22Rv1 (cell line): ENCODE measurements around the gene ACLY.

Experiments
- ZFX ChIP-seq: fragments of 450-650 bp; IDR thresholded peaks from 2 replicates; pipeline ENCODE4 v1.6.1; 2017; ENCODE audit warnings: antibody characterized with exemption, borderline replicate concordance
- TF ChIP-seq, protein P1 (sequence below): fragments of 450-650 bp; IDR thresholded peaks from 2 replicates; pipeline ENCODE4 v1.5.1; 2017; ENCODE audit warnings: mild to moderate bottlenecking

GRCh38 chr17:41942626-41943373 lies 24.0 kb upstream of the ACLY start:
- TF ChIP-seq, protein P1, sequence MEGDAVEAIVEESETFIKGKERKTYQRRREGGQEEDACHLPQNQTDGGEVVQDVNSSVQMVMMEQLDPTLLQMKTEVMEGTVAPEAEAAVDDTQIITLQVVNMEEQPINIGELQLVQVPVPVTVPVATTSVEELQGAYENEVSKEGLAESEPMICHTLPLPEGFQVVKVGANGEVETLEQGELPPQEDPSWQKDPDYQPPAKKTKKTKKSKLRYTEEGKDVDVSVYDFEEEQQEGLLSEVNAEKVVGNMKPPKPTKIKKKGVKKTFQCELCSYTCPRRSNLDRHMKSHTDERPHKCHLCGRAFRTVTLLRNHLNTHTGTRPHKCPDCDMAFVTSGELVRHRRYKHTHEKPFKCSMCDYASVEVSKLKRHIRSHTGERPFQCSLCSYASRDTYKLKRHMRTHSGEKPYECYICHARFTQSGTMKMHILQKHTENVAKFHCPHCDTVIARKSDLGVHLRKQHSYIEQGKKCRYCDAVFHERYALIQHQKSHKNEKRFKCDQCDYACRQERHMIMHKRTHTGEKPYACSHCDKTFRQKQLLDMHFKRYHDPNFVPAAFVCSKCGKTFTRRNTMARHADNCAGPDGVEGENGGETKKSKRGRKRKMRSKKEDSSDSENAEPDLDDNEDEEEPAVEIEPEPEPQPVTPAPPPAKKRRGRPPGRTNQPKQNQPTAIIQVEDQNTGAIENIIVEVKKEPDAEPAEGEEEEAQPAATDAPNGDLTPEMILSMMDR, result no peak
- TF ChIP-seq ZFX, result no peak
